Naive B cell (primary cell): ENCODE data around the gene PALB2. TPM values are rescaled to one million over a fixed set of nuclear protein-coding genes. Genes with fewer than 3 reads are reported as not detected.

Source experiments
- ATAC-seq, 2 donors: fragments of 150-1000 bp; cut with Tn5 transposase; 2 replicates each; pipeline ENCODE4 v1.10.0; 2021; ENCODE audit warnings: low read depth in 2 of 2, mild to moderate bottlenecking in 2 of 2, moderate library complexity in 2 of 2
- DNase-seq: peaks from one replicate; pipeline ENCODE4 v3.0.0; 2022
- H3K27ac Mint-ChIP-seq, 6 donors: one replicate each; pipeline ENCODE4 v1.8.0; 2020 to 2022; ENCODE audit warnings: mild to moderate bottlenecking in 6 of 6, mixed read lengths in 6 of 6, moderate library complexity in 5 of 6, inconsistent platforms in 2 of 6
- H3K27me3 Mint-ChIP-seq, 3 donors: one replicate each; pipeline ENCODE4 v1.8.0; 2021 to 2022; ENCODE audit warnings: mixed read lengths in 3 of 3, mild to moderate bottlenecking in 1 of 3
- H3K36me3 Mint-ChIP-seq, 2 donors: one replicate each; pipeline ENCODE4 v1.8.0; 2020 to 2022; ENCODE audit warnings: mixed read lengths in 2 of 2, inconsistent platforms in 1 of 2, mild to moderate bottlenecking in 1 of 2
- H3K4me1 Mint-ChIP-seq, 3 donors: one replicate each; pipeline ENCODE4 v1.8.0; 2020 to 2022; ENCODE audit warnings: mixed read lengths in 3 of 3, inconsistent platforms in 1 of 3, mild to moderate bottlenecking in 1 of 3, moderate library complexity in 1 of 3
- H3K4me3 Mint-ChIP-seq, 8 donors: one replicate each; pipeline ENCODE4 v1.8.0; 2020 to 2022; ENCODE audit warnings: mild to moderate bottlenecking in 8 of 8, mixed read lengths in 8 of 8, moderate library complexity in 8 of 8, inconsistent platforms in 2 of 8
- H3K9me3 Mint-ChIP-seq, 7 donors: one replicate each; pipeline ENCODE4 v1.8.0; 2020 to 2022; ENCODE audit warnings: mixed read lengths in 7 of 7, mild to moderate bottlenecking in 5 of 7, inconsistent platforms in 2 of 7, moderate library complexity in 1 of 7
- polyA plus RNA-seq, 6 donors: library from polyadenylated mRNA; unstranded; fragments of 300-500 nt; fragmentation: Illumina TruSeq; gene quantifications; one replicate each; pipeline ENCODE4 v1.2.3, GENCODE V29; 2021; ENCODE audit warnings: low read depth in 6 of 6

PALB2 gene
- 1 to 10 TPM; 2.4 to 10.0 (median 6.2) TPM for polyA plus RNA-seq

DNA sequence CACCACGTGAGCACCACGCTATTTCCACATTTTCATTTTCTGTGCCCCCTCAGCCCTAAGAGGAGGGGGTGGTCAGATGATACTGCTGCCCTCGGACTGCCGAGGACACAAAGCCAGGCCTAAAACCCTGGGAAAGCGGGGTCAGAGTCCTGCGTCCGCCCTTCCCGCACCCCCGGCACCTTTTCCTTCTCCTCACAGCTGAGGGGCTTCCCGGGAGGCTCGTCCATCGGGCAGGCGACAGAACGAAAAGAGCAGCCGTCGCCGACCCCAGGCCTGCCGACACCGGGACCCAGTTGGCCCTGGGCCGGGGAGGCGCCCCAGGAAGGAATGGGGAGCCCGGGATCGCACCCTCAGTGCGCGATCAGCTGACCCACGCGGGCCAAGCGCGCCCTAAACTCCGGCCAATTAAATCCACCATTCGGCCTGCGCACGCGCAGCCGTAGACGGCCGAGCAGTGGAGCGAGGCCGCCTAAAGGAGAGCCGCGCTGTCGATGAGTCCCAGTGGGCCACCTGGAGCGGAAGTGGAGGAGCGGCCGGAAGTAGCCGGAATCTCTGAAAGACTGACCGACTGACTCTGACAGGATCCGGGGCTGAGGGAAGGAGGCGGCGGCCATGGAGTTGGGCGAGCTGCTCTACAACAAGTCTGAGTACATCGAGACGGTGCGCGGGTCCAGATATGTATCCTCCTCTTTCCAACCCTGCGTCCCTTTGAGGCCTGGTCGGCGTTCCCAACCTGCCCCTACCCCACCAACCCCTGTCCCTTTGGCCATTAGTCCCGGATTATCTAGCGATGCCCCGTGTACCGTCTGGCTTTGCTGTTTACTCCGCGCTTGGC is at the start of gene PALB2, which contains the start of gene DCTN5:
PALB2 (minus strand) TSS at position 380 of the 835 bp plus-strand sequence; CDS start at position 227, 153 bp downstream.
DCTN5 (plus strand) TSS at position 536 of the 835 bp plus-strand sequence; CDS start at position 613, 77 bp downstream.
- DNase-seq (peak; percentile 83), ATAC-seq (peak; percentile 95 to 97)
- H3K9me3 Mint-ChIP-seq, result no peaks in the 10 kb centered on the region
- peak within 1 kb of the TSS; percentile 96 to 100 (median 99) for H3K4me3 Mint-ChIP-seq
- peak within 1 kb of the TSS; percentile 96 to 98 (median 98) for H3K27ac Mint-ChIP-seq
- H3K36me3 Mint-ChIP-seq, result peaks cover 10 to 15% of the 10 kb centered on the region in 2 donors
- H3K27me3 Mint-ChIP-seq, result no peaks in the 10 kb centered on the region
- H3K4me1 Mint-ChIP-seq, result peaks cover 23 to 46% (median 37%) of the 10 kb centered on the region in 3 donors

DNA sequence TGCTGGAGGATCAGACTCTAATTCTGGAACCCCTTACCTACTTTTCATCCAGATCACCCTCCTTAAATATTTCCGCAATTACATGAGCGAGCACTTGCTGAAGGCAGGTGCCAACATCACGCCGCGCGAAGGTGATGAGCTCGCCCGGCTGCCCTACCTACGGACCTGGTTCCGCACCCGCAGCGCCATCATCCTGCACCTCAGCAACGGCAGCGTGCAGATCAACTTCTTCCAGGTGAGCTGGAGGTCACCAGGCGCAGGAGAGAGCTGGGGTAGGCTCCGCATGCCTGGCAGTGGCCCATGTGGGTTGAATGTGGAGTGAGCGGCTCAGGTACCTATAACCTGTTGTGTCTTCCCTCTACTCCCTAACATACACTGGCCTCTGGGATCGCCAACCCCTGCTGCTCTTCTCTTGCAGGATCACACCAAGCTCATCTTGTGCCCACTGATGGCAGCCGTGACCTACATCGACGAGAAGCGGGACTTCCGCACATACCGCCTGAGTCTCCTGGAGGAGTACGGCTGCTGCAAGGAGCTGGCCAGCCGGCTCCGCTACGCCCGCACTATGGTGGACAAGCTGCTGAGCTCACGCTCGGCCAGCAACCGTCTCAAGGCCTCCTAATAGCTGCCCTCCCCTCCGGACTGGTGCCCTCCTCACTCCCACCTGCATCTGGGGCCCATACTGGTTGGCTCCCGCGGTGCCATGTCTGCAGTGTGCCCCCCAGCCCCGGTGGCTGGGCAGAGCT is 48.5 kb upstream of the PALB2 start:
- ATAC-seq (no peak), DNase-seq (no peak)
- no peaks in the 10 kb centered on the region for H3K27me3 Mint-ChIP-seq
- no peak overlapping the region for H3K4me3 Mint-ChIP-seq
- H3K36me3 Mint-ChIP-seq, result peaks cover 7 to 31% of the 10 kb centered on the region in 2 donors
- H3K27ac Mint-ChIP-seq, result no peak overlapping the region
- H3K4me1 Mint-ChIP-seq, result peaks cover 0 to 4% (median 2%) of the 10 kb centered on the region in 3 donors
- no peaks in the 10 kb centered on the region for H3K9me3 Mint-ChIP-seq

DNA sequence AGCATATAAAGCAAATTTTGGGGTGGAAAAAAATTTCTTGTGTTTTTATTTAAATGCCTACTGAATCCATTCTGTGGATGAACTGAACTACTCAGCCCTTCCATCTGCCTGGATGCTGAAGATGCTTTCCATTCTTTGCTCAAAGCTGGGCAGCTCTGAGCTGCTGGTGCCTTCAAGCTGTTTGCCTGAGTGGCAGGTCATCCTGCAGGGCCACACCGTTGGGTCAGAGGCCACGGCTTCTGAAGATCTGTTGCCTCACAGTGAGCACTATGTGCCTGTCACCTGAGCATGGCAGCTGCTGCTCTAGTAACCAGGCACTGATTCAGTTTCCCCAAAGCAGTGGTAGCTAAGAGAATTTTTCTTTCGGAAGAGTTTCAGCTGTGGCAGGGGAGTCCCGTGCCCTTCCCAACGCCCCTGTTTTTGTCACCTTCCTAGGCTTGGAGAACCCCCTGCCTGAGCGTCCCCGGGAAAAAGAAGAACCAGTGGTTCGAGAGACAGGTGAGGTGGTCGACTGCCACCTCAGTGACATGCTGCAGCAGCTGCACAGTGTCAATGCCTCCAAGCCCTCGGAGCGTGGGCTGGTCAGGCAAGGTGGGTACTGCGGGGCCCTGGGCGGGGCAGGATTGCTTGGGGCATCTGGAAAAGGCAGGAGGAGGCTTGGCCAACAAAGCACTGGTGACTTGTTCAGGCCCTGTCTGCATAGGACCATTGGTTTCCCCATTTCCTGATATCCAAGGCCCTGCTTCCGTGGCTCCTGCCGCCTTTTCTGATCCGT is 46.1 kb upstream of the PALB2 start:
- Mint-ChIP-seq H3K9me3 (no peaks in the 10 kb centered on the region), H3K27ac (peak overlapping the region in 1 of 6 donors; percentile 60), H3K4me1 (no peaks in the 10 kb centered on the region), H3K27me3 (no peaks in the 10 kb centered on the region), H3K36me3 (peaks cover 13 to 31% of the 10 kb centered on the region in 2 donors), H3K4me3 (no peak overlapping the region)
- ATAC-seq (no peak), DNase-seq (no peak)

DNA sequence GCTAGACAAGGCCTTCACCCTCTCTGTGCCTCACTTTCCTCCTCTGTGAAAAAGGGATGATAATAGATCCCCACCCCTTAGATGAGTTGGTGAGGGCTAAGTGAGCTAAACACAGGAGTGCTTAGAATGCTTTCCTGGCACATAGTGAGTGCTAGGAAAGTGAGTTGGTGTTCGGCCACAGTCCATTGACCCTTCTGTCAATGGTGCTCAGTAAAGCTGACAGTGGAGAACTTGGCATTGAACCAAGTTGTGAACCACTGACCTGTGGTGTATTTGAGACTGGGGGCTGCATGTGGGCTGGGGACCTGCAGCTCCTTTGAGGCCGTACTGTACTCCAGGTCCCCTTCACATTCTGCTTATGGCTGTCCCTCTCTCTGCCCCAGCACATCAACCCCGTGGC is 42.4 kb upstream of the PALB2 start:
- Mint-ChIP-seq H3K36me3 (peaks cover 8 to 14% of the 10 kb centered on the region in 2 donors), H3K27ac (no peak overlapping the region)
- no peak for ATAC-seq

DNA sequence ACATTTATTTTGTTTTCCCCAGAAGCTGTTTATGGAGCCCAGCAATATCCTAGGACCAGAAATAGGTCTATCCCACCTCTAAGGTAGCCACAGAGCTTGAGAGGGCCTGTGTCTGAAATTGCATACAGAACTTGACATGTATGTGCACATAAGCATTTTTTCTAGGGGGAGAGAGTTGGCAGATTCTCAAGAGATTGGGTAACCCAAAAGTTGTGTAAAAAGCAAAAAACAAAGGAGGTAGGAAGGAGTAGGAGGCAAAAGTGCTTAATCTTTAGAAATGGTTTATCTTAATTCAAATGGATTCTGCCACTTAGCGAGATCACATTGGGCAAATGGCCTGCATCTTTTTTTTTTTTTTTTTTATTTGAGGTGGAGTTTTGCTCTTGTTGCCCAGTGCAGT is 41.1 kb upstream of the PALB2 start:
- H3K4me3 Mint-ChIP-seq, result no peak overlapping the region
- H3K4me1 Mint-ChIP-seq, result peaks cover 12 to 19% (median 16%) of the 10 kb centered on the region in 3 donors
- ATAC-seq, result no peak
- H3K36me3 Mint-ChIP-seq, result peaks cover 2 to 8% of the 10 kb centered on the region in 2 donors
- peaks cover 0 to 12% (median 0%) of the 10 kb centered on the region in 3 donors for H3K27me3 Mint-ChIP-seq
- no peak for DNase-seq
- no peaks in the 10 kb centered on the region for H3K9me3 Mint-ChIP-seq
- no peak overlapping the region for H3K27ac Mint-ChIP-seq

More for the DNA sequence above, 42.4 kb upstream of the PALB2 start:
- H3K27me3 Mint-ChIP-seq, result peaks cover 0 to 12% (median 0%) of the 10 kb centered on the region in 3 donors
- no peak overlapping the region for H3K4me3 Mint-ChIP-seq
- H3K4me1 Mint-ChIP-seq, result peaks cover 9 to 13% (median 10%) of the 10 kb centered on the region in 3 donors
- no peaks in the 10 kb centered on the region for H3K9me3 Mint-ChIP-seq
- DNase-seq, result no peak

DNA sequence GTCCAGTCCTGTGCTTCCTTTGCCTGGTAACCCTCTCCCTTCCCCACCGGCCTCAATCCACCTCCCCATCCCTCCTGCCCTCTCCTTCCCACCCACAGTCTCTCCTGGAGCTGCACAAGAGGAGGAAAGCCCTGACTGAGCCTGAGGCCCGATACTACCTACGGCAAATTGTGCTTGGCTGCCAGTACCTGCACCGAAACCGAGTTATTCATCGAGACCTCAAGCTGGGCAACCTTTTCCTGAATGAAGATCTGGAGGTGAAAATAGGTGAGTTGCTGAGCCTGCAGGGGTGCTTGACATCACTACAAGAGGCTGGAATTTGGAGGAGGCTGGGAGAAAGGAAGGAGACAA is 38.9 kb upstream of the PALB2 start:
- H3K9me3 Mint-ChIP-seq, result no peaks in the 10 kb centered on the region

DNA sequence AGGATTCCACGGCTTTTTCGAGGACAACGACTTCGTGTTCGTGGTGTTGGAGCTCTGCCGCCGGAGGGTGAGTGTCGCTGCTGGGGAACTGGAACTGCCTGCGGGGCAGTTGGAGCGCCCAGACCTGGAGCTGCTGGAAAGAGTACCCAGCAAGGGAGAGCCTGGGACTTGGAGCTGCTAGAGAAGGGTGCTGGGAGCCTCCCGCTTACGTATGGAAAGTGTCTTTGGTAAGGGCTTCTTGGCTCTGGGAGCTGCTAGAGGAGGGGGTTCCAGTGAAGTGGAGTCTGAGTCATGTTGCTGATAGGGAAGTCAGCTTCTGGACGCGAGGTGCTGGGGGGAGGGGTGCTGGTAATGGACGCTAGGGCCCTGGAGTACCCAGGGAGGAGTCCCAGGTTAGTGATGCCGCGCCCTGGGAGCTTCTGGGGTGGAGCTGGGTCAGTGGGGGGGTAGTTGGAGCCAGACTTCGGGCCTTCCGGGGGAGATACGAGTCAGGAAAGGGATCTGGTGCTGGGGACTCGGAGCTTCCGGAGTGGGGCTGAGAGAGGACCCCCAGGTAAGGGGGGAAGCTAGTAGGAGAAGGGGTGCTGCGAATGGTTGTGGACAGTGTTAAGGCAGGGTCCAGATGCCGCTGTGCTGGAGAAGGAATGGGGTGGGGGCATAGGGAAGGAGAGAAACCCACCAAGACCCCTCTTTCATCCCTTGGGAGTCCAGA is 38.3 kb upstream of the PALB2 start:
- peaks cover 0 to 12% (median 0%) of the 10 kb centered on the region in 3 donors for H3K27me3 Mint-ChIP-seq
- peak overlapping the region in 1 of 6 donors; percentile 22 for H3K27ac Mint-ChIP-seq
- peak overlapping the region; percentile 73 to 93 (median 88) for H3K4me3 Mint-ChIP-seq
- H3K4me1 Mint-ChIP-seq, result peaks cover 16 to 19% (median 16%) of the 10 kb centered on the region in 3 donors
- no peaks in the 10 kb centered on the region for H3K9me3 Mint-ChIP-seq
- DNase-seq (peak; percentile 6), ATAC-seq (peak; percentile 22 to 26)
- peaks cover 0 to 8% of the 10 kb centered on the region in 2 donors for H3K36me3 Mint-ChIP-seq

More for the DNA sequence above, 38.9 kb upstream of the PALB2 start:
- ATAC-seq (no peak), DNase-seq (no peak)
- peaks cover 16 to 19% (median 16%) of the 10 kb centered on the region in 3 donors for H3K4me1 Mint-ChIP-seq
- peaks cover 0 to 12% (median 0%) of the 10 kb centered on the region in 3 donors for H3K27me3 Mint-ChIP-seq
- H3K27ac Mint-ChIP-seq, result no peak overlapping the region
- peaks cover 0 to 8% of the 10 kb centered on the region in 2 donors for H3K36me3 Mint-ChIP-seq
- H3K4me3 Mint-ChIP-seq, result peak overlapping the region in 7 of 8 donors; percentile 28 to 88 (median 73)

DNA sequence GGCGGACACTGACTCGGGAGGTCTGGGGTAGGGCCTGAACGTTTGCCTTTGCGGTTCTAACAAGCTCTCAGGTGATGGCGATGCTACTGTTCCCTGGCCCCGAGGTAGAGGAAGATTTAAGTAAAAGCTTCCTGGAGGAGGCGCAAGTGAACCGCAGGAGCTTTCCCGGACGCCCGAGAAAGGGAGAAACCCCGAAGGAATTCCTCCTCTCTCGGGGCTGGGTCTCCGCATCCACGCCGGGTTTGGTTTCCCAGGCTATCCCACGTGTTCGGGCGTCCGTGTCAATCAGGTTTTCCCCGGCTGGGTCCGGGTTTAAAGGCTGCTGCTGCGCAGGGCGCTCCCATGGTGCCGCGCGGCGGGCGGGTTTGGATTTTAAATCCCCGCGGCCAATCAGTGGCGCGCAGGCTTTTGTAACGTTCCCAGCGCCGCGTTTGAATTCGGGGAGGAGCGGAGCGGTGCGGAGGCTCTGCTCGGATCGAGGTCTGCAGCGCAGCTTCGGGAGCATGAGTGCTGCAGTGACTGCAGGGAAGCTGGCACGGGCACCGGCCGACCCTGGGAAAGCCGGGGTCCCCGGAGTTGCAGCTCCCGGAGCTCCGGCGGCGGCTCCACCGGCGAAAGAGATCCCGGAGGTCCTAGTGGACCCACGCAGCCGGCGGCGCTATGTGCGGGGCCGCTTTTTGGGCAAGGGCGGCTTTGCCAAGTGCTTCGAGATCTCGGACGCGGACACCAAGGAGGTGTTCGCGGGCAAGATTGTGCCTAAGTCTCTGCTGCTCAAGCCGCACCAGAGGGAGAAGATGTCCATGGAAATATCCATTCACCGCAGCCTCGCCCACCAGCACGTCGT is 37.5 kb upstream of the PALB2 start, which contains the start of gene PLK1:
PLK1 (plus strand) TSS at position 460 of the 844 bp plus-strand sequence; CDS start at position 504, 44 bp downstream.
- Mint-ChIP-seq H3K4me3 (peak within 1 kb of the TSS; percentile 73 to 94 (median 90)), H3K27ac (peak within 1 kb of the TSS in 2 of 6 donors; percentile 26 to 33), H3K9me3 (no peaks in the 10 kb centered on the region), H3K4me1 (peaks cover 16 to 19% (median 16%) of the 10 kb centered on the region in 3 donors), H3K27me3 (peaks cover 0 to 12% (median 0%) of the 10 kb centered on the region in 3 donors), H3K36me3 (peaks cover 0 to 5% of the 10 kb centered on the region in 2 donors)
- peak; percentile 47 for DNase-seq
- ATAC-seq, result peak; percentile 94 to 95

DNA sequence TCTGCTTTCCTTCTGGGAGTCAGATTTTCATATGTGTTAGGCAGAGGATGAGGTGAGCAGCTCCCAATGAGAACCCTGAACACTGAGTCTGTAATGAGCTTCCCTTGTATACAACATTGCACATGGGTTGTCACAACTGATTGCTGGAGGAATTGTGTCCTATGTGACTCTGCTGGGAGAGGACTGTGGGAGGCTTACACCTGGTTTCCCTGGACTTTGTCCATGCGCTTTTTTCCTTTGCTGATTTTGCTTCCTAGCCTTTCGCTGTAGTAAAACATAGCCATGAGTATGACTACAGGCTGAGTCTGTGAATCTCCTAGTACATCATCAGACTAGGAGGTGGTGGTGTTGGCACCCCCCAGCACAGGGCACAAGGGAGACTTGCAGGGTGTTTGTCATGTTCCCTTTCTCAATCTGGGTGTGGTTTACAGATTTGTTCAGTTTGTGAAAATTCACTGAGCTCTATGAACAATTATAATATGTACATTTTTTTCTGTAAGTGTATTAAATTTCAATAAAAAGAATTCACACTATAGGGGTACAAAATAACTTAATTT is 35.9 kb upstream of the PALB2 start:
- Mint-ChIP-seq H3K27me3 (peaks cover 0 to 12% (median 0%) of the 10 kb centered on the region in 3 donors), H3K4me1 (peaks cover 16 to 19% (median 16%) of the 10 kb centered on the region in 3 donors), H3K36me3 (peaks cover 0 to under 1% of the 10 kb centered on the region in 2 donors), H3K9me3 (no peaks in the 10 kb centered on the region), H3K27ac (peak overlapping the region in 1 of 6 donors; percentile 66), H3K4me3 (peak overlapping the region in 6 of 8 donors; percentile 26 to 91 (median 79))
- no peak for ATAC-seq
- DNase-seq, result no peak

DNA sequence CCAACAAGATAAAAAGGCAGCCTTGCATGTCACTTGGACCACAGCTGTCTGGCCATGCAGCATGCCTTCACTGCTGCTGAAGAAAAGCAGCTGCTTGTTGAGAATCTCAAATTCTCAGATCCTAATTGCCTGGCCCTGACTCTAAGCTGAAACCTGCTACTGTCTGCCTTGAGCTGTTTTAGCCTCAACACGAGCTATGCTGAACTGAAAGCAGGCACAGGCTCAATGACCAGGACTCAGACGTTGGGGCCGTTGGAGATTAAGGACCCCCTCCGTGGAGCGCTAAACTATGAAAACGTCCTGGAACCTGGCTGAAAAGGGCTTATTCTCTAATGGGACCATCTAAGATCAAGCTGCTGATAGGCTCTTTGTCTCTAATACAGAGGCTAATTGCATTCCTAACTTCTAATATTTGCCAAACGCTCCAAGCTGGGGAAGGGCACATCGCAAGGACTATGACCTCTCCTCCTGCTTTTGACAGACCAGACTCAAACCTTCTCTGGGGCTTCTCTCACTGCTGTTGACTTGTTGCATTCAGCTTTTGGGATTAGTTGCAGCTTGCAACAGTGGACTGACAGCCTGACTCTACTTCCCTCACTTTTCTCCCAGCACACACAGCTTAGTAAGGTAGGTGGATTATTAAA is 33.0 kb upstream of the PALB2 start:
- Mint-ChIP-seq H3K4me3 (no peak overlapping the region), H3K27ac (no peak overlapping the region), H3K9me3 (no peaks in the 10 kb centered on the region), H3K27me3 (peaks cover 0 to 5% (median 0%) of the 10 kb centered on the region in 3 donors), H3K4me1 (peaks cover 21 to 28% (median 27%) of the 10 kb centered on the region in 3 donors), H3K36me3 (peaks cover 0 to under 1% of the 10 kb centered on the region in 2 donors)
- DNase-seq (no peak), ATAC-seq (no peak)
